Chondrocyte (in vitro differentiated cells): ENCODE data around the gene DLG2. TPM values are rescaled to one million over a fixed set of nuclear protein-coding genes. Genes with fewer than 3 reads are reported as not detected.

Experiments used
- DNase-seq: peaks from one replicate; pipeline ENCODE4 v3.0.0; 2021; ENCODE audit warnings: mixed read lengths, low spot score
- H3K27ac Mint-ChIP-seq: one replicate; pipeline ENCODE4 v1.8.0; 2021; ENCODE audit warnings: mild to moderate bottlenecking, moderate library complexity, mixed read lengths; ENCODE audit not compliant: unreplicated experiment
- H3K27me3 Mint-ChIP-seq: 2 replicates; pipeline ENCODE4 v1.8.0; 2021; ENCODE audit warnings: low read depth, mixed read lengths
- H3K36me3 Mint-ChIP-seq: 2 replicates; pipeline ENCODE4 v1.8.0; 2021; ENCODE audit warnings: low read depth, mixed read lengths
- H3K4me1 Mint-ChIP-seq: 2 replicates; pipeline ENCODE4 v1.8.0; 2021; ENCODE audit warnings: low read depth, mild to moderate bottlenecking, mixed read lengths
- H3K4me3 Mint-ChIP-seq: one replicate; pipeline ENCODE4 v1.8.0; 2021; ENCODE audit warnings: mild to moderate bottlenecking, moderate library complexity, mixed read lengths; ENCODE audit not compliant: unreplicated experiment
- H3K9me3 Mint-ChIP-seq: 2 replicates; pipeline ENCODE4 v1.8.0; 2021; ENCODE audit warnings: low read depth, mixed read lengths
- total RNA-seq: library from RNA; stranded (reverse); gene quantifications from 3 replicates; pipeline ENCODE4 v1.2.1, GENCODE V29; 2021
- TF ChIP-seq, protein P1 (sequence below): fragments of 200-600 bp; sonication (generic); IDR thresholded peaks from 2 replicates; pipeline ENCODE4 v1.5.0; 2021; ENCODE audit warnings: antibody characterized with exemption, mild to moderate bottlenecking, moderate library complexity

The DLG2 gene
- total RNA-seq, 1 donor from 2014 or later, result 1.3 TPM

GRCh38 chr11:84824624-84825023 lies 802.5 kb downstream of the DLG2 start:
- no peaks in the 10 kb centered on the region for H3K36me3 Mint-ChIP-seq
- TF ChIP-seq, protein P1, sequence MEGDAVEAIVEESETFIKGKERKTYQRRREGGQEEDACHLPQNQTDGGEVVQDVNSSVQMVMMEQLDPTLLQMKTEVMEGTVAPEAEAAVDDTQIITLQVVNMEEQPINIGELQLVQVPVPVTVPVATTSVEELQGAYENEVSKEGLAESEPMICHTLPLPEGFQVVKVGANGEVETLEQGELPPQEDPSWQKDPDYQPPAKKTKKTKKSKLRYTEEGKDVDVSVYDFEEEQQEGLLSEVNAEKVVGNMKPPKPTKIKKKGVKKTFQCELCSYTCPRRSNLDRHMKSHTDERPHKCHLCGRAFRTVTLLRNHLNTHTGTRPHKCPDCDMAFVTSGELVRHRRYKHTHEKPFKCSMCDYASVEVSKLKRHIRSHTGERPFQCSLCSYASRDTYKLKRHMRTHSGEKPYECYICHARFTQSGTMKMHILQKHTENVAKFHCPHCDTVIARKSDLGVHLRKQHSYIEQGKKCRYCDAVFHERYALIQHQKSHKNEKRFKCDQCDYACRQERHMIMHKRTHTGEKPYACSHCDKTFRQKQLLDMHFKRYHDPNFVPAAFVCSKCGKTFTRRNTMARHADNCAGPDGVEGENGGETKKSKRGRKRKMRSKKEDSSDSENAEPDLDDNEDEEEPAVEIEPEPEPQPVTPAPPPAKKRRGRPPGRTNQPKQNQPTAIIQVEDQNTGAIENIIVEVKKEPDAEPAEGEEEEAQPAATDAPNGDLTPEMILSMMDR, result no peak
- H3K27ac Mint-ChIP-seq, result no peak overlapping the region

DNA sequence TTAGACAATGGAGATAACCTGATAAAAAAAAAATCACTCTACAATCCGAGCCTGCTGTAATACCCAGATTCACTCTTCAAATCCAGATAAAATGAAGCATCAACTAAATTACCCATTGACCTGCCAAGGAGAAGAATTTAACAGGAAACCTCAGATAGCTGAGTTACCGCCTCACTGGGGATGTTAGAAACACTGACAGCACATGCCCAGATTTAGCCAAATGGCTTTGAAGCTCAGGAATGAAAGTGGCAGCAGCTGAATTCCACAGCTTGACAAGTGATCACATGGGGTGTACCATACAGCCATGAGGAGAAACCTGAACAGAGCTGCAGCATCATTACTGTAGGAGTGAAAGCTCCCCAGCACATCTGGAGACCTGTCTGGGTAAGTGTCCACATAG lies 807.6 kb downstream of the DLG2 start:
- H3K9me3 Mint-ChIP-seq, result no peaks in the 10 kb centered on the region
- H3K27ac Mint-ChIP-seq, result no peak overlapping the region
- peaks cover 17% of the 10 kb centered on the region for H3K27me3 Mint-ChIP-seq
- no peaks in the 10 kb centered on the region for H3K36me3 Mint-ChIP-seq
- H3K4me1 Mint-ChIP-seq, result no peaks in the 10 kb centered on the region
- DNase-seq, result no peak
- no peak overlapping the region for H3K4me3 Mint-ChIP-seq
- TF ChIP-seq, protein P1, result no peak

More at GRCh38 chr11:84824624-84825023, 802.5 kb downstream of the DLG2 start:
- no peak for DNase-seq
- no peaks in the 10 kb centered on the region for H3K4me1 Mint-ChIP-seq
- H3K27me3 Mint-ChIP-seq, result peaks cover 9% of the 10 kb centered on the region
- no peaks in the 10 kb centered on the region for H3K9me3 Mint-ChIP-seq
- H3K4me3 Mint-ChIP-seq, result no peak overlapping the region

GRCh38 chr11:84819128-84819527 lies 808.0 kb downstream of the DLG2 start:
- TF ChIP-seq, protein P1, result no peak
- Mint-ChIP-seq H3K27me3 (peaks cover 17% of the 10 kb centered on the region), H3K4me1 (no peaks in the 10 kb centered on the region), H3K9me3 (no peaks in the 10 kb centered on the region), H3K4me3 (no peak overlapping the region), H3K36me3 (no peaks in the 10 kb centered on the region), H3K27ac (no peak overlapping the region)
- no peak for DNase-seq

GRCh38 chr11:84817998-84818397 lies 809.1 kb downstream of the DLG2 start:
- Mint-ChIP-seq H3K36me3 (no peaks in the 10 kb centered on the region), H3K9me3 (no peaks in the 10 kb centered on the region), H3K4me3 (no peak overlapping the region), H3K27ac (no peak overlapping the region), H3K4me1 (no peaks in the 10 kb centered on the region), H3K27me3 (peaks cover 12% of the 10 kb centered on the region)
- no peak for DNase-seq
- TF ChIP-seq, protein P1, result no peak

- no peak for DNase-seq
- TF ChIP-seq, protein P1, result no peak
- H3K4me1 Mint-ChIP-seq, result peaks cover 3% of the 10 kb centered on the region
Observed at GRCh38 chr11:84812471-84812969, 814.6 kb downstream of the DLG2 start.

More at GRCh38 chr11:84812471-84812969, 814.6 kb downstream of the DLG2 start:
- Mint-ChIP-seq H3K36me3 (no peaks in the 10 kb centered on the region), H3K9me3 (no peaks in the 10 kb centered on the region), H3K4me3 (no peak overlapping the region), H3K27ac (no peak overlapping the region), H3K27me3 (peaks cover 8% of the 10 kb centered on the region)
